KMS-11 (cell line): ENCODE measurements around the gene ABHD12.

Experiments used
- H2AFZ ChIP-seq: fragments of 200-600 bp; sonication (generic); 2 replicates; pipeline ENCODE4 v1.6.1; 2016; ENCODE audit warnings: antibody characterized with exemption, mixed run types, low read depth
- H3K27ac ChIP-seq: fragments of 200-600 bp; sonication (generic); 2 replicates; pipeline ENCODE4 v1.6.1; 2016; ENCODE audit warnings: mild to moderate bottlenecking, mixed run types
- H3K27me3 ChIP-seq: fragments of 200-600 bp; sonication (generic); 2 replicates; pipeline ENCODE4 v1.6.1; 2017; ENCODE audit warnings: mild to moderate bottlenecking, low read depth, mixed run types, moderate library complexity; ENCODE audit not compliant: insufficient read depth
- H3K36me3 ChIP-seq: fragments of 200-600 bp; sonication (generic); 2 replicates; pipeline ENCODE4 v1.6.1; 2017; ENCODE audit warnings: mild to moderate bottlenecking, mixed run types; ENCODE audit not compliant: insufficient read depth
- H3K4me1 ChIP-seq: fragments of 200-600 bp; sonication (generic); 2 replicates; pipeline ENCODE4 v1.6.1; 2016; ENCODE audit warnings: mild to moderate bottlenecking, low read depth, mixed run types; ENCODE audit not compliant: poor library complexity, severe bottlenecking
- H3K4me2 ChIP-seq: fragments of 200-600 bp; sonication (generic); 2 replicates; pipeline ENCODE4 v1.7.0; 2016; ENCODE audit warnings: mild to moderate bottlenecking, mixed run types
- H3K4me3 ChIP-seq: fragments of 200-600 bp; sonication (generic); IDR thresholded peaks from 2 replicates; pipeline ENCODE4 v1.6.1; 2017; ENCODE audit warnings: low read depth, low read length, mixed read lengths; ENCODE audit not compliant: insufficient read depth
- H3K79me2 ChIP-seq: fragments of 200-600 bp; sonication (generic); 2 replicates; pipeline ENCODE4 v1.6.1; 2016; ENCODE audit warnings: low read depth, mixed run types; ENCODE audit not compliant: insufficient read depth
- H3K9ac ChIP-seq: fragments of 200-600 bp; sonication (generic); 2 replicates; pipeline ENCODE4 v1.6.1; 2016; ENCODE audit warnings: mild to moderate bottlenecking, mixed run types
- H4K20me1 ChIP-seq: fragments of 200-600 bp; sonication (generic); 2 replicates; pipeline ENCODE4 v1.6.1; 2016; ENCODE audit warnings: mild to moderate bottlenecking, mixed run types; ENCODE audit not compliant: insufficient read depth
- CTCF ChIP-seq: fragments of 200-600 bp; sonication (generic); conservative IDR thresholded peaks from 2 replicates; pipeline ENCODE4 v1.6.1; 2017; ENCODE audit warnings: low read depth, mild to moderate bottlenecking, antibody characterized with exemption, low read length, moderate library complexity, mixed read lengths

ABHD12 gene

GRCh38 chr20:25355866-25356265 lies 34.8 kb downstream of the ABHD12 start:
- no peak overlapping the region for H3K4me2 ChIP-seq

GRCh38 chr20:25355011-25355595 lies 35.5 kb downstream of the ABHD12 start:
- Histone ChIP-seq H3K4me3 (no peak overlapping the region), H3K4me2 (no peak overlapping the region), H3K9ac (no peak overlapping the region), H3K79me2 (peaks cover 11% of the 10 kb centered on the region; the same call in 1 of the 2 replicates), H3K4me1 (peaks cover 15% of the 10 kb centered on the region), H3K27me3 (no peaks in the 10 kb centered on the region), H4K20me1 (0 out of 2 replicates have a peak, but pooled peaks cover 8% of the 10 kb centered on the region), H3K27ac (no peak overlapping the region), H3K36me3 (no peaks in the 10 kb centered on the region), H2AFZ (no peak overlapping the region)
- TF ChIP-seq CTCF = no peak

More at GRCh38 chr20:25355866-25356265, 34.8 kb downstream of the ABHD12 start:
- Histone ChIP-seq H3K9ac (no peak overlapping the region), H3K79me2 (peaks cover 11% of the 10 kb centered on the region; the same call in 1 of the 2 replicates), H2AFZ (no peak overlapping the region), H3K4me1 (peaks cover 15% of the 10 kb centered on the region), H3K36me3 (no peaks in the 10 kb centered on the region), H3K27me3 (no peaks in the 10 kb centered on the region), H4K20me1 (0 out of 2 replicates have a peak, but pooled peaks cover 8% of the 10 kb centered on the region), H3K4me3 (no peak overlapping the region), H3K27ac (no peak overlapping the region)
- TF ChIP-seq CTCF = no peak

- Histone ChIP-seq H3K27ac (no peak overlapping the region), H3K4me3 (no peak overlapping the region), H3K27me3 (no peaks in the 10 kb centered on the region), H2AFZ (no peak overlapping the region), H3K4me1 (peaks cover 15% of the 10 kb centered on the region), H3K79me2 (peaks cover 21% of the 10 kb centered on the region; the same call in 1 of the 2 replicates), H4K20me1 (0 out of 2 replicates have a peak, but pooled peaks cover 8% of the 10 kb centered on the region), H3K9ac (no peak overlapping the region), H3K36me3 (no peaks in the 10 kb centered on the region), H3K4me2 (no peak overlapping the region)
- TF ChIP-seq CTCF = no peak
Observed at GRCh38 chr20:25353747-25354705, 36.6 kb downstream of the ABHD12 start.

GRCh38 chr20:25353353-25353746 lies 37.3 kb downstream of the ABHD12 start:
- no peaks in the 10 kb centered on the region for H3K36me3 ChIP-seq
- H3K4me1 ChIP-seq = peaks cover 15% of the 10 kb centered on the region
- H3K9ac ChIP-seq = no peak overlapping the region
- H2AFZ ChIP-seq = no peak overlapping the region
- no peak overlapping the region for H3K4me3 ChIP-seq
- no peak overlapping the region for H3K27ac ChIP-seq
- no peak for TF ChIP-seq CTCF
- no peak overlapping the region for H3K4me2 ChIP-seq
- H3K27me3 ChIP-seq = no peaks in the 10 kb centered on the region
- H3K79me2 ChIP-seq = peaks cover 21% of the 10 kb centered on the region; the same call in 1 of the 2 replicates
- H4K20me1 ChIP-seq = 0 out of 2 replicates have a peak, but pooled peaks cover 8% of the 10 kb centered on the region
